ENCODE results near the gene LETM1. TPM values are rescaled to one million over a fixed set of nuclear protein-coding genes. Genes with fewer than 3 reads are reported as not detected.
A peak's percentile ranks its signal among the peaks of the same experiment; 100 is the strongest.

The LETM1 gene
- total and polyA plus RNA-seq, 2 of the 13 experiments (the other 11 are each of a cell fraction or from before 2014, with no cell fraction given) = 9.7 to 41.6 TPM

- TF ChIP-seq, protein P1, sequence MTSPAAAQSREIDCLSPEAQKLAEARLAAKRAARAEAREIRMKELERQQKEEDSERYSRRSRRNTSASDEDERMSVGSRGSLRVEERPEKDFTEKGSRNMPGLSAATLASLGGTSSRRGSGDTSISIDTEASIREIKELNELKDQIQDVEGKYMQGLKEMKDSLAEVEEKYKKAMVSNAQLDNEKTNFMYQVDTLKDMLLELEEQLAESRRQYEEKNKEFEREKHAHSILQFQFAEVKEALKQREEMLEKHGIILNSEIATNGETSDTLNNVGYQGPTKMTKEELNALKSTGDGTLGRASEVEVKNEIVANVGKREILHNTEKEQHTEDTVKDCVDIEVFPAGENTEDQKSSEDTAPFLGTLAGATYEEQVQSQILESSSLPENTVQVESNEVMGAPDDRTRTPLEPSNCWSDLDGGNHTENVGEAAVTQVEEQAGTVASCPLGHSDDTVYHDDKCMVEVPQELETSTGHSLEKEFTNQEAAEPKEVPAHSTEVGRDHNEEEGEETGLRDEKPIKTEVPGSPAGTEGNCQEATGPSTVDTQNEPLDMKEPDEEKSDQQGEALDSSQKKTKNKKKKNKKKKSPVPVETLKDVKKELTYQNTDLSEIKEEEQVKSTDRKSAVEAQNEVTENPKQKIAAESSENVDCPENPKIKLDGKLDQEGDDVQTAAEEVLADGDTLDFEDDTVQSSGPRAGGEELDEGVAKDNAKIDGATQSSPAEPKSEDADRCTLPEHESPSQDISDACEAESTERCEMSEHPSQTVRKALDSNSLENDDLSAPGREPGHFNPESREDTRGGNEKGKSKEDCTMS (CRISPR knock-in tag; conservative IDR thresholded peaks at IDR 0.05) = no peak
- no peak for TF ChIP-seq BCLAF1 (IDR thresholded peaks at IDR 0.05)
- no peak for TF ChIP-seq ZNF883 (CRISPR knock-in tag; IDR thresholded peaks at IDR 0.05; ENCODE audit: not compliant biosample characterization)
- peak; percentile 58; the same call in 1 of the 2 replicates for TF ChIP-seq ZNF766 (CRISPR knock-in tag; IDR thresholded peaks at IDR 0.05; ENCODE audit: borderline replicate concordance)
- no peak for TF ChIP-seq SNAPC5 (CRISPR knock-in tag; IDR thresholded peaks at IDR 0.05; ENCODE audit: borderline replicate concordance)
- no peak for TF ChIP-seq KLF13 (CRISPR knock-in tag; IDR thresholded peaks at IDR 0.05)
- TF ChIP-seq, protein P2, sequence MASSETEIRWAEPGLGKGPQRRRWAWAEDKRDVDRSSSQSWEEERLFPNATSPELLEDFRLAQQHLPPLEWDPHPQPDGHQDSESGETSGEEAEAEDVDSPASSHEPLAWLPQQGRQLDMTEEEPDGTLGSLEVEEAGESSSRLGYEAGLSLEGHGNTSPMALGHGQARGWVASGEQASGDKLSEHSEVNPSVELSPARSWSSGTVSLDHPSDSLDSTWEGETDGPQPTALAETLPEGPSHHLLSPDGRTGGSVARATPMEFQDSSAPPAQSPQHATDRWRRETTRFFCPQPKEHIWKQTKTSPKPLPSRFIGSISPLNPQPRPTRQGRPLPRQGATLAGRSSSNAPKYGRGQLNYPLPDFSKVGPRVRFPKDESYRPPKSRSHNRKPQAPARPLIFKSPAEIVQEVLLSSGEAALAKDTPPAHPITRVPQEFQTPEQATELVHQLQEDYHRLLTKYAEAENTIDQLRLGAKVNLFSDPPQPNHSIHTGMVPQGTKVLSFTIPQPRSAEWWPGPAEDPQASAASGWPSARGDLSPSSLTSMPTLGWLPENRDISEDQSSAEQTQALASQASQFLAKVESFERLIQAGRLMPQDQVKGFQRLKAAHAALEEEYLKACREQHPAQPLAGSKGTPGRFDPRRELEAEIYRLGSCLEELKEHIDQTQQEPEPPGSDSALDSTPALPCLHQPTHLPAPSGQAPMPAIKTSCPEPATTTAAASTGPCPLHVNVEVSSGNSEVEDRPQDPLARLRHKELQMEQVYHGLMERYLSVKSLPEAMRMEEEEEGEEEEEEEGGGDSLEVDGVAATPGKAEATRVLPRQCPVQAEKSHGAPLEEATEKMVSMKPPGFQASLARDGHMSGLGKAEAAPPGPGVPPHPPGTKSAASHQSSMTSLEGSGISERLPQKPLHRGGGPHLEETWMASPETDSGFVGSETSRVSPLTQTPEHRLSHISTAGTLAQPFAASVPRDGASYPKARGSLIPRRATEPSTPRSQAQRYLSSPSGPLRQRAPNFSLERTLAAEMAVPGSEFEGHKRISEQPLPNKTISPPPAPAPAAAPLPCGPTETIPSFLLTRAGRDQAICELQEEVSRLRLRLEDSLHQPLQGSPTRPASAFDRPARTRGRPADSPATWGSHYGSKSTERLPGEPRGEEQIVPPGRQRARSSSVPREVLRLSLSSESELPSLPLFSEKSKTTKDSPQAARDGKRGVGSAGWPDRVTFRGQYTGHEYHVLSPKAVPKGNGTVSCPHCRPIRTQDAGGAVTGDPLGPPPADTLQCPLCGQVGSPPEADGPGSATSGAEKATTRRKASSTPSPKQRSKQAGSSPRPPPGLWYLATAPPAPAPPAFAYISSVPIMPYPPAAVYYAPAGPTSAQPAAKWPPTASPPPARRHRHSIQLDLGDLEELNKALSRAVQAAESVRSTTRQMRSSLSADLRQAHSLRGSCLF (CRISPR knock-in tag; IDR thresholded peaks at IDR 0.05; ENCODE audit: borderline replicate concordance) = no peak
- TF ChIP-seq PAWR (CRISPR knock-in tag; IDR thresholded peaks at IDR 0.05; ENCODE audit: borderline replicate concordance) = no peak; the same call in 1 of the 2 replicates
- peak; percentile 59; the same call in 1 of the 2 replicates for TF ChIP-seq ZNF431 (CRISPR knock-in tag; IDR thresholded peaks at IDR 0.05; ENCODE audit: borderline replicate concordance, low read depth)
- peak; percentile 99 for TF ChIP-seq ZBTB7B (CRISPR knock-in tag; IDR thresholded peaks at IDR 0.05)
- TF ChIP-seq MYC (CRISPR knock-in tag; IDR thresholded peaks at IDR 0.05; ENCODE audit: borderline replicate concordance) = peak; percentile 76
- TF ChIP-seq, protein P3, sequence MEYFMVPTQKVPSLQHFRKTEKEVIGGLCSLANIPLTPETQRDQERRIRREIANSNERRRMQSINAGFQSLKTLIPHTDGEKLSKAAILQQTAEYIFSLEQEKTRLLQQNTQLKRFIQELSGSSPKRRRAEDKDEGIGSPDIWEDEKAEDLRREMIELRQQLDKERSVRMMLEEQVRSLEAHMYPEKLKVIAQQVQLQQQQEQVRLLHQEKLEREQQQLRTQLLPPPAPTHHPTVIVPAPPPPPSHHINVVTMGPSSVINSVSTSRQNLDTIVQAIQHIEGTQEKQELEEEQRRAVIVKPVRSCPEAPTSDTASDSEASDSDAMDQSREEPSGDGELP (IDR thresholded peaks at IDR 0.05; ENCODE audit: borderline replicate concordance, low read depth) = peak; percentile 84
- TF ChIP-seq ZNF564 (CRISPR knock-in tag; IDR thresholded peaks at IDR 0.05) = peak; percentile 43; the same call in 1 of the 2 replicates
- TF ChIP-seq SNRNP70 (IDR thresholded peaks at IDR 0.05; ENCODE audit: low read depth, low read length) = no peak
- TF ChIP-seq ZMYM2 (CRISPR knock-in tag; IDR thresholded peaks at IDR 0.05) = peak; percentile 80; the same call in 1 of the 2 replicates
Observed at GRCh38 chr4:1766106-1767060, 89.6 kb downstream of the LETM1 start (continued).
